HepG2 (cell line): ENCODE data around the gene SSH3. TPM values are rescaled to one million over a fixed set of nuclear protein-coding genes. Genes with fewer than 3 reads are reported as not detected.

Experiments used
- ARID2 ChIP-seq: sonication (generic); formaldehyde crosslinking; IDR thresholded peaks from 2 replicates; pipeline ENCODE4 v1.8.1; 2022; ENCODE audit warnings: mild to moderate bottlenecking, missing genetic modification reagents, borderline replicate concordance
- FOXA3 ChIP-seq: IDR thresholded peaks from 2 replicates; pipeline ENCODE4 v1.6.1; 2016; ENCODE audit warnings: missing genetic modification reagents, missing compliant biosample characterization
- HCFC1 ChIP-seq: fragments of 150-350 bp; IDR thresholded peaks from 2 replicates; pipeline ENCODE4 v1.6.1; 2014; ENCODE audit warnings: low read depth, low read length
- JUN ChIP-seq: sonication (generic); formaldehyde crosslinking; IDR thresholded peaks from 2 replicates; pipeline ENCODE4 v1.4.0; 2020; ENCODE audit warnings: mild to moderate bottlenecking, missing genetic modification reagents
- MAFK ChIP-seq, 2 experiments: IDR thresholded peaks in 1 of 2; conservative IDR thresholded peaks in 1 of 2; 2 replicates each; pipeline ENCODE4 v1.6.1; 2011; ENCODE audit warnings: improper control_type of control experiment in 2 of 2, low read length in 2 of 2
- NBN ChIP-seq: fragments of 450-650 bp; conservative IDR thresholded peaks from 2 replicates; pipeline ENCODE4 v1.6.1; 2017
- PATZ1 ChIP-seq: sonication (generic); formaldehyde crosslinking; IDR thresholded peaks from 2 replicates; pipeline ENCODE4 v1.4.0; 2020; ENCODE audit warnings: missing genetic modification reagents
- PBX2 ChIP-seq: IDR thresholded peaks from 2 replicates; pipeline ENCODE4 v1.6.1; 2016; ENCODE audit warnings: control low read depth
- SP1 ChIP-seq, 2 experiments: fragments of 450-650 bp in 1 of 2; sonication (generic) in 1 of 2; formaldehyde crosslinking in 1 of 2; IDR thresholded peaks; 2 replicates each; pipeline versions ENCODE4 v1.4.0 to v1.6.1; 2016 to 2020; ENCODE audit warnings: missing genetic modification reagents in 1 of 2
- TSC22D2 ChIP-seq: sonication (generic); formaldehyde crosslinking; IDR thresholded peaks from 2 replicates; pipeline ENCODE4 v1.5.1; 2020; ENCODE audit warnings: missing genetic modification reagents, mild to moderate bottlenecking, borderline replicate concordance
- ZBTB20 ChIP-seq: sonication (generic); formaldehyde crosslinking; IDR thresholded peaks from 2 replicates; pipeline ENCODE4 v1.8.1; 2023; ENCODE audit warnings: missing genetic modification reagents, low read depth, mild to moderate bottlenecking, borderline replicate concordance
- ZBTB25 ChIP-seq: IDR thresholded peaks from 2 replicates; pipeline ENCODE4 v1.6.1; 2018; ENCODE audit warnings: missing genetic modification reagents
- ZFP36L2 ChIP-seq: sonication (generic); formaldehyde crosslinking; IDR thresholded peaks from 2 replicates; pipeline ENCODE4 v1.4.0; 2020; ENCODE audit warnings: missing genetic modification reagents
- ZFX ChIP-seq: sonication (generic); formaldehyde crosslinking; IDR thresholded peaks from 2 replicates; pipeline ENCODE4 v1.4.0; 2020; ENCODE audit warnings: mild to moderate bottlenecking, low read depth, missing genetic modification reagents, moderate library complexity
- ZMAT5 ChIP-seq: sonication (generic); formaldehyde crosslinking; IDR thresholded peaks from 2 replicates; pipeline ENCODE4 v1.5.0; 2020; ENCODE audit warnings: mild to moderate bottlenecking, low read depth, missing genetic modification reagents, borderline replicate concordance
- ZNF136 ChIP-seq: sonication (generic); formaldehyde crosslinking; IDR thresholded peaks from 2 replicates; pipeline ENCODE4 v1.8.1; 2022; ENCODE audit warnings: low read depth, mild to moderate bottlenecking, moderate library complexity, missing genetic modification reagents
- ZNF510 ChIP-seq: sonication (generic); formaldehyde crosslinking; IDR thresholded peaks from 2 replicates; pipeline ENCODE4 v1.4.0; 2020; ENCODE audit warnings: low read depth, mild to moderate bottlenecking, missing genetic modification reagents
- polyA plus RNA-seq, 8 experiments: library from polyadenylated mRNA; depleted of rRNA in 3 of 8; stranded (reverse) in 7 of 8; unstranded in 1 of 8; fragments of >200 nt; fragmentation: Illumina TruSeq in 4 of 8; extraction: Trizol in 4 of 8; gene quantifications; 2 replicates each; pipeline versions ENCODE4 v1.2.1 to v1.2.3, GENCODE V29; 2011 to 2016; ENCODE audit warnings: low read depth in 4 of 8, missing spikeins in 1 of 8, mixed read lengths in 1 of 8; ENCODE audit not compliant: insufficient read depth in 1 of 8
- total RNA-seq, 5 experiments: library from RNA; depleted of rRNA; stranded (reverse); fragments of >200 nt; fragmentation: Illumina TruSeq; extraction: Trizol; gene quantifications; 2 replicates each; pipeline ENCODE4 v1.2.3, GENCODE V29; 2016; ENCODE audit warnings: low read depth in 1 of 5
- TF ChIP-seq, protein P1 (sequence below): sonication (generic); formaldehyde crosslinking; conservative IDR thresholded peaks from 2 replicates; pipeline ENCODE4 v1.5.0; 2020; ENCODE audit warnings: missing genetic modification reagents
- TF ChIP-seq, protein P2 (sequence below): sonication (generic); formaldehyde crosslinking; IDR thresholded peaks from 2 replicates; pipeline ENCODE4 v1.5.1; 2020; ENCODE audit warnings: mild to moderate bottlenecking, missing genetic modification reagents

SSH3 gene
- total and polyA plus RNA-seq, 2 of the 13 experiments (the other 11 are each of a cell fraction or from before 2014, with no cell fraction given) = 12.4 to 18.8 TPM

GRCh38 chr11:67288452-67289225 lies 14.7 kb upstream of the SSH3 start (continued):
- TF ChIP-seq ZNF510 (CRISPR knock-in tag) = peak; percentile 73; the same call in 1 of the 2 replicates
- TF ChIP-seq PBX2 (CRISPR knock-in tag) = no peak
- TF ChIP-seq ARID2 = 0 out of 2 replicates have a peak, but pooled peaks have one; percentile 71
- no peak for TF ChIP-seq ZFP36L2 (CRISPR knock-in tag)
- TF ChIP-seq FOXA3 = peak; percentile 3; the same call in 1 of the 2 replicates
- TF ChIP-seq ZBTB25 (CRISPR knock-in tag) = peak; percentile 66
- no peak; the same call in 1 of the 2 replicates for TF ChIP-seq HCFC1
- TF ChIP-seq SP1 (IDR thresholded peaks at IDR 0.05) = no peak
- peak; percentile 38; the same call in 1 of the 2 replicates for TF ChIP-seq SP1 (CRISPR knock-in tag; IDR thresholded peaks at IDR 0.05)
- TF ChIP-seq ZFX (CRISPR knock-in tag) = peak; percentile 96
- peak; percentile 83 for TF ChIP-seq PATZ1 (CRISPR knock-in tag)
- TF ChIP-seq, protein P1, sequence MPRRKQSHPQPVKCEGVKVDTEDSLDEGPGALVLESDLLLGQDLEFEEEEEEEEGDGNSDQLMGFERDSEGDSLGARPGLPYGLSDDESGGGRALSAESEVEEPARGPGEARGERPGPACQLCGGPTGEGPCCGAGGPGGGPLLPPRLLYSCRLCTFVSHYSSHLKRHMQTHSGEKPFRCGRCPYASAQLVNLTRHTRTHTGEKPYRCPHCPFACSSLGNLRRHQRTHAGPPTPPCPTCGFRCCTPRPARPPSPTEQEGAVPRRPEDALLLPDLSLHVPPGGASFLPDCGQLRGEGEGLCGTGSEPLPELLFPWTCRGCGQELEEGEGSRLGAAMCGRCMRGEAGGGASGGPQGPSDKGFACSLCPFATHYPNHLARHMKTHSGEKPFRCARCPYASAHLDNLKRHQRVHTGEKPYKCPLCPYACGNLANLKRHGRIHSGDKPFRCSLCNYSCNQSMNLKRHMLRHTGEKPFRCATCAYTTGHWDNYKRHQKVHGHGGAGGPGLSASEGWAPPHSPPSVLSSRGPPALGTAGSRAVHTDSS (CRISPR knock-in tag) = no peak
- no peak for TF ChIP-seq TSC22D2 (CRISPR knock-in tag)
- TF ChIP-seq, protein P2, sequence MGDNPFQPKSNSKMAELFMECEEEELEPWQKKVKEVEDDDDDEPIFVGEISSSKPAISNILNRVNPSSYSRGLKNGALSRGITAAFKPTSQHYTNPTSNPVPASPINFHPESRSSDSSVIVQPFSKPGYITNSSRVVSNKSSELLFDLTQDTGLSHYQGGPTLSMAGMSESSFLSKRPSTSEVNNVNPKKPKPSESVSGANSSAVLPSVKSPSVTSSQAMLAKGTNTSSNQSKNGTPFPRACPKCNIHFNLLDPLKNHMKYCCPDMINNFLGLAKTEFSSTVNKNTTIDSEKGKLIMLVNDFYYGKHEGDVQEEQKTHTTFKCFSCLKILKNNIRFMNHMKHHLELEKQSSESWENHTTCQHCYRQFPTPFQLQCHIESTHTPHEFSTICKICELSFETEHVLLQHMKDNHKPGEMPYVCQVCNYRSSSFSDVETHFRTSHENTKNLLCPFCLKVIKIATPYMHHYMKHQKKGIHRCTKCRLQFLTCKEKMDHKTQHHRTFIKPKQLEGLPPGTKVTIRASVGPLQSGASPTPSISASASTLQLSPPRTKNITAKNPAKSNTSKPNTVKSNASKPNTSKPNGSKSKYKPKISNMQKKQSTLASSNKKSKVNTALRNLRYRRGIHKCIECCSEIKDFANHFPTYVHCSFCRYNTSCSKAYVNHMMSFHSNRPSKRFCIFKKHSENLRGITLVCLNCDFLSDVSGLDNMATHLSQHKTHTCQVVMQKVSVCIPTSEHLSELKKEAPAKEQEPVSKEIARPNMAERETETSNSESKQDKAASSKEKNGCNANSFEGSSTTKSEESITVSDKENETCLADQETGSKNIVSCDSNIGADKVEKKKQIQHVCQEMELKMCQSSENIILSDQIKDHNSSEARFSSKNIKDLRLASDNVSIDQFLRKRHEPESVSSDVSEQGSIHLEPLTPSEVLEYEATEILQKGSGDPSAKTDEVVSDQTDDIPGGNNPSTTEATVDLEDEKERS (CRISPR knock-in tag) = no peak; the same call in 1 of the 2 replicates
- no peak for TF ChIP-seq ZNF136 (CRISPR knock-in tag)
- no peak for TF ChIP-seq NBN
- TF ChIP-seq ZBTB20 (CRISPR knock-in tag) = no peak
- no peak for TF ChIP-seq MAFK (conservative IDR thresholded peaks at IDR 0.05 in 1 of 2, IDR thresholded peaks at IDR 0.05 in 1 of 2; ENCODE audit: low read length in 2 of 2)
- no peak for TF ChIP-seq ZMAT5
- 0 out of 2 replicates have a peak, but pooled peaks have one; percentile 28 for TF ChIP-seq JUN (CRISPR knock-in tag)
